PC-9 (cell line): ENCODE results near the gene AGBL3. TPM values are rescaled to one million over a fixed set of nuclear protein-coding genes. Genes with fewer than 3 reads are reported as not detected.

Source experiments
- BruUV-seq: library from RNA; stranded (reverse); fragments of 400-500 nt; replicated peaks from 2 replicates; lab custom pipeline; 2021; lab: Mats Ljungman, UMichigan
- CTCF ChIA-PET: fragments of 300-600 bp; sonication (Branson Sonifier 250); formaldehyde crosslinking; loops from one replicate; lab custom pipeline; 2022; ENCODE audit warnings: antibody characterized with exemption; lab: Charles Lee
- POLR2A ChIA-PET: fragments of 300-600 bp; sonication (Branson Sonifier 250); formaldehyde crosslinking; loops from one replicate; lab custom pipeline; 2022; ENCODE audit warnings: antibody characterized with exemption; ENCODE audit not compliant: unreplicated experiment; lab: Charles Lee
- DNase-seq, 2 experiments: peaks; one replicate each; pipeline versions ENCODE4 v3.0.0 to v3.0.0-alpha.2; 2015 to 2022; ENCODE audit warnings: mixed read lengths in 1 of 2
- H2AFZ ChIP-seq: fragments of 200-600 bp; sonication (generic); 2 replicates; pipeline ENCODE4 v1.8.1; 2017; ENCODE audit warnings: antibody characterized with exemption
- H3F3A ChIP-seq: fragments of 200-600 bp; sonication (generic); 2 replicates; pipeline ENCODE4 v1.8.1; 2017; ENCODE audit warnings: antibody characterized with exemption, mild to moderate bottlenecking, low read depth; ENCODE audit not compliant: insufficient read depth
- H3K27ac ChIP-seq: fragments of 200-600 bp; sonication (generic); 2 replicates; pipeline ENCODE4 v1.6.1; 2016; ENCODE audit warnings: mixed run types
- H3K27me3 ChIP-seq: fragments of 200-600 bp; sonication (generic); 2 replicates; pipeline ENCODE4 v1.6.1; 2016; ENCODE audit warnings: low read depth, mixed run types; ENCODE audit not compliant: insufficient read depth
- H3K36me3 ChIP-seq: fragments of 200-600 bp; sonication (generic); 2 replicates; pipeline ENCODE4 v1.6.1; 2016; ENCODE audit warnings: low read depth, mixed run types
- H3K4me1 ChIP-seq: fragments of 200-600 bp; sonication (generic); replicated peaks from 2 replicates; pipeline ENCODE4 v1.6.1; 2016; ENCODE audit warnings: mixed run types; ENCODE audit not compliant: insufficient read depth
- H3K4me2 ChIP-seq: fragments of 200-600 bp; sonication (generic); 2 replicates; pipeline ENCODE4 v1.6.1; 2017; ENCODE audit warnings: mixed run types
- H3K4me3 ChIP-seq: fragments of 200-600 bp; sonication (generic); 2 replicates; pipeline ENCODE4 v1.6.1; 2016; ENCODE audit warnings: mixed run types
- H3K79me2 ChIP-seq: fragments of 200-600 bp; sonication (generic); 2 replicates; pipeline ENCODE4 v1.6.1; 2017; ENCODE audit warnings: low read depth, mixed run types
- H3K9me2 ChIP-seq: fragments of 200-600 bp; sonication (generic); 2 replicates; pipeline ENCODE4 v1.8.1; 2017; ENCODE audit warnings: mild to moderate bottlenecking; ENCODE audit not compliant: insufficient read depth
- H3K9me3 ChIP-seq: fragments of 200-600 bp; sonication (generic); 2 replicates; pipeline ENCODE4 v1.8.1; 2016; ENCODE audit warnings: low read depth; ENCODE audit not compliant: insufficient read depth
- H4K20me1 ChIP-seq: fragments of 200-600 bp; sonication (generic); 2 replicates; pipeline ENCODE4 v1.8.1; 2017; ENCODE audit not compliant: insufficient read depth
- EZH2 ChIP-seq: fragments of 200-600 bp; sonication (generic); IDR thresholded peaks from 2 replicates; pipeline ENCODE4 v1.8.0; 2017; ENCODE audit warnings: antibody characterized with exemption, low read depth
- intact Hi-C: fragments of 100-400 bp; cut with micrococcal nuclease; formaldehyde crosslinking; loops from one replicate; pipeline ENCODE4 v1.10.0; 2022; ENCODE audit not compliant: unreplicated experiment
- total RNA-seq: library from RNA; stranded (reverse); gene quantifications from 2 replicates; pipeline ENCODE4 v1.2.3, GENCODE V29; 2021
- TF ChIP-seq, protein P1 (sequence below): fragments of 200-600 bp; sonication (generic); conservative IDR thresholded peaks from 2 replicates; pipeline ENCODE4 v1.6.1; 2017; ENCODE audit warnings: mixed run types, antibody characterized with exemption, mild to moderate bottlenecking, moderate library complexity

Gene AGBL3
- total RNA-seq, 1 experiment from 2014 or later = 3.2 TPM

DNA sequence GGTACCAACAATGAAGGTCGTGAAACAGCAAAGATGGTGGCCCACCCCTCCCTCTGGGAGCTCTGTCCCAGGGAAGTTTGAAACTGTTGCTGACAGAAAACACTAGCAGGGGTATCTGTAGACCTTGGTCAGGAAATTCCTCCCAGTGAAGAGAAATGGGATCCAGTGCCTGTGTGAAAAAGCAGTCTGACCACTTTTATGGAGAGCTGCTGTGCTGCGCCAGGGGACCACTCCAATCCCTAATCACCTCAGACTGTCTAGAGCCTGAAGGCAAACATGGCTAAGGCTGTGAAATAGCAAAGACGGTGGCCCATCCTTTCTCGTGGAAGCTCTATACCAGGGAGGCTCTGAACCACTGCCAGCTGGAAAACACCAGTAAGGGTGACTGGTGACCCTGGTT, 123.3 kb downstream of the AGBL3 start:
- no TSS peak for BruUV-seq
- no peaks in the 10 kb centered on the region for H3K79me2 ChIP-seq
- H3K4me3 ChIP-seq = no peak overlapping the region
- no peaks in the 10 kb centered on the region for H3F3A ChIP-seq
- DNase-seq = no peak
- no peaks in the 10 kb centered on the region for H3K9me3 ChIP-seq
- no peaks in the 10 kb centered on the region for H3K4me1 ChIP-seq
- H3K36me3 ChIP-seq = no peaks in the 10 kb centered on the region
- H3K4me2 ChIP-seq = no peak overlapping the region
- 0 out of 2 replicates have a peak, but pooled peaks cover 11% of the 10 kb centered on the region for H3K27me3 ChIP-seq
- ChIA-PET CTCF (no interaction called here), POLR2A (interaction anchor here (0.6 kb wide), 1 partner anchor 38 kb away, joined by 4 read pairs; the partner anchor contains the start of gene TMEM140)
- no peaks in the 10 kb centered on the region for H3K9me2 ChIP-seq
- H4K20me1 ChIP-seq = no peaks in the 10 kb centered on the region
- no peak overlapping the region for H2AFZ ChIP-seq
- TF ChIP-seq, protein P1, sequence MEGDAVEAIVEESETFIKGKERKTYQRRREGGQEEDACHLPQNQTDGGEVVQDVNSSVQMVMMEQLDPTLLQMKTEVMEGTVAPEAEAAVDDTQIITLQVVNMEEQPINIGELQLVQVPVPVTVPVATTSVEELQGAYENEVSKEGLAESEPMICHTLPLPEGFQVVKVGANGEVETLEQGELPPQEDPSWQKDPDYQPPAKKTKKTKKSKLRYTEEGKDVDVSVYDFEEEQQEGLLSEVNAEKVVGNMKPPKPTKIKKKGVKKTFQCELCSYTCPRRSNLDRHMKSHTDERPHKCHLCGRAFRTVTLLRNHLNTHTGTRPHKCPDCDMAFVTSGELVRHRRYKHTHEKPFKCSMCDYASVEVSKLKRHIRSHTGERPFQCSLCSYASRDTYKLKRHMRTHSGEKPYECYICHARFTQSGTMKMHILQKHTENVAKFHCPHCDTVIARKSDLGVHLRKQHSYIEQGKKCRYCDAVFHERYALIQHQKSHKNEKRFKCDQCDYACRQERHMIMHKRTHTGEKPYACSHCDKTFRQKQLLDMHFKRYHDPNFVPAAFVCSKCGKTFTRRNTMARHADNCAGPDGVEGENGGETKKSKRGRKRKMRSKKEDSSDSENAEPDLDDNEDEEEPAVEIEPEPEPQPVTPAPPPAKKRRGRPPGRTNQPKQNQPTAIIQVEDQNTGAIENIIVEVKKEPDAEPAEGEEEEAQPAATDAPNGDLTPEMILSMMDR = no peak
- TF ChIP-seq EZH2 = no peak
- no peak overlapping the region for H3K27ac ChIP-seq
- intact Hi-C loops = no loop called here

DNA sequence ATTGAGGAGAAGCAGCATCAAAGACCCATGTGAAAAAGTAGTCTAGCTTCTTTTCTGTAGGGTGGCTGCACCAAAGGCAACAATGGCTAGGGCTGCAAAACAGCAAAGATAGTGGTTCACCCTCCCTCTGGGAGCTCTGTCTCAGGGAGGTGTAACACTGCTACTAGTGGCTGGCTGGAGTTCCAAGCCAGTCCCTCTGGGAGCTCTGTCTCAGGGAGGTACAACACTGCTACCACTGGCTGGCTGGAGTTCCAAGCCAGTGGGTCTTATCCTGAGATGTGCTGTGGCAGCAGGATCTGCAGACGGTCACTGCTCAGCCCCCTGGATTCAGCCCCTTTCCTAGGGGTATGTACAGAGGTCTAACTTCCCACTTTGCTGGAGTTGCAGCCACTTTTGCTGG, 123.7 kb downstream of the AGBL3 start:
- CTCF ChIA-PET = no interaction called here
- TF ChIP-seq, protein P1 = no peak
- TF ChIP-seq EZH2 = no peak
- H3K79me2 ChIP-seq = no peaks in the 10 kb centered on the region

DNA sequence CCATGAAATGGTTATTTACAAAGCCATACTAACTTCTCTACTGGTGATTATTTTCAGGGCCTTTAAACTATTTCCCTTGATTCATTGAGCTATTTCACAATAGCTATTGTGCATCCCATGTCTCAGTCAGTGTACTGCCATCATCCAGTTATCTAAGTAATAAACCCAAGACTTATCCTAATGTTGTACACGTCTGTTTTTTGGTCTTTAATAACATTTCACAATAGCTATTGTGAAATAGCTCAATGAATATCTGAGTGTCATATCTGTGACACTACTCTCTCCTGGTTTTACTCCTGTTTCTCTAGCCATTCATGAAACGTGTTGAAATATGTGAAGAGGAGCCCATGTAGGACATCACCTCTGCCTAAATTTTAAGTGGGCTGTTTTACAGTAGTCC, 125.1 kb downstream of the AGBL3 start:
- BruUV-seq = no TSS peak

More for the DNA sequence above, 123.7 kb downstream of the AGBL3 start:
- Histone ChIP-seq H3K27ac (no peak overlapping the region), H3K4me1 (no peaks in the 10 kb centered on the region), H3K9me2 (no peaks in the 10 kb centered on the region), H3K4me2 (no peak overlapping the region), H3K36me3 (no peaks in the 10 kb centered on the region), H3F3A (no peaks in the 10 kb centered on the region), H3K4me3 (no peak overlapping the region), H3K27me3 (0 out of 2 replicates have a peak, but pooled peaks cover 11% of the 10 kb centered on the region), H2AFZ (no peak overlapping the region), H4K20me1 (no peaks in the 10 kb centered on the region), H3K9me3 (no peaks in the 10 kb centered on the region)
- DNase-seq = no peak
- POLR2A ChIA-PET = interaction anchor here (0.6 kb wide), 1 partner anchor 38 kb away, joined by 4 read pairs; the partner anchor contains the start of gene TMEM140
- intact Hi-C loops = no loop called here
- no TSS peak for BruUV-seq

More for the DNA sequence above, 125.1 kb downstream of the AGBL3 start:
- H3F3A ChIP-seq = no peaks in the 10 kb centered on the region
- ChIA-PET CTCF (no interaction called here), POLR2A (no interaction called here)
- intact Hi-C loops = no loop called here
- H3K27ac ChIP-seq = no peak overlapping the region
- DNase-seq = no peak
- no peak overlapping the region for H3K4me2 ChIP-seq
- H3K9me3 ChIP-seq = no peaks in the 10 kb centered on the region
- no peaks in the 10 kb centered on the region for H4K20me1 ChIP-seq
- no peak for TF ChIP-seq EZH2
- TF ChIP-seq, protein P1 = no peak
- no peaks in the 10 kb centered on the region for H3K36me3 ChIP-seq
- H3K4me3 ChIP-seq = no peak overlapping the region
- 0 out of 2 replicates have a peak, but pooled peaks cover 11% of the 10 kb centered on the region for H3K27me3 ChIP-seq
- no peaks in the 10 kb centered on the region for H3K4me1 ChIP-seq
- no peaks in the 10 kb centered on the region for H3K79me2 ChIP-seq
- H3K9me2 ChIP-seq = no peaks in the 10 kb centered on the region
- no peak overlapping the region for H2AFZ ChIP-seq
